AG20443 (cell line): ENCODE results near the gene MTX3.

Experiments
- DNase-seq: peaks from one replicate; pipeline ENCODE4 v3.0.0; 2012; ENCODE audit warnings: low spot score, mixed read lengths

The MTX3 gene

DNA sequence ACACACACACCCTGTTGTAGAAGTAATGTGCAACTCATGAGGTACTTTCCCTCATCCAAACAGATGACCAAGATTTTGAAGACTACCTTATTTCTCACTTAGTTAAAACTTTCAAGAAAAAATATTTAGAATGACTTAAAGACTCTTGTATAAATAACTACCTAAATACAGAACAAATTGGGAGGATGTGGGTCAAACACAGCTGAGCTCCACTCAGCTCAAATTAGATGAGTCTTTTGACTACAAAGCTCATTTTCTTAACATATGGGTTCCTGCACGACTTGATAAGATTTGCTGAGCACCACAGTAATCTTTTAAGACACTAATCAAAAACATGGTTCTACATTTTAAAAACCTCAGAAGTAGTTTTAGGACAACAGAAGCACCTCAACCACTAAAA, 8.9 kb downstream of the MTX3 start:
- no peak for DNase-seq

GRCh38 chr5:79976759-79977515, 14.1 kb downstream of the MTX3 start:
- DNase-seq, result no peak

GRCh38 chr5:79975422-79975821, 15.6 kb downstream of the MTX3 start:
- DNase-seq, result no peak

GRCh38 chr5:79974886-79975285, 16.2 kb downstream of the MTX3 start:
- peak; percentile 53 for DNase-seq

- no peak for DNase-seq
These were observed 17.1 kb downstream of the MTX3 start for GRCh38 chr5:79973996-79974395.

DNA sequence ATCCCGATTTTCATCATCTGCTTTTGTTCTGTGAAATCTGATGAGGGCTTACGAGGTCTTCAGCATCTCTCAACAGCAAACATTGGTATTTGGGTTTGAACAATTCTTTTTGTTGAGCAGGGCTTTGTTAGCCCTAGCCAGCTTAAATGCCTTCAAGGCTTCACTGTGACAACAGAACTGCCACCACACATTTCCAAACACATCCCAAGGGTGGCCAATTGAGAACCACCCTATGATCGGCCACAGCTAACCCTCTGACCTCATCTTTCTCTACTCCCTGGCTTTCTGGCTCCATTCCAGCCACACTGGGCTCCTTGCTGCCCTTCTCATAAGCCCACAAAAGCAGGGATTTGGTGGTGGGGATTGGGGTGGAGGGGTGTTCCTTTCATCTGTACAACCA, 17.6 kb downstream of the MTX3 start:
- peak; percentile 24 for DNase-seq

DNA sequence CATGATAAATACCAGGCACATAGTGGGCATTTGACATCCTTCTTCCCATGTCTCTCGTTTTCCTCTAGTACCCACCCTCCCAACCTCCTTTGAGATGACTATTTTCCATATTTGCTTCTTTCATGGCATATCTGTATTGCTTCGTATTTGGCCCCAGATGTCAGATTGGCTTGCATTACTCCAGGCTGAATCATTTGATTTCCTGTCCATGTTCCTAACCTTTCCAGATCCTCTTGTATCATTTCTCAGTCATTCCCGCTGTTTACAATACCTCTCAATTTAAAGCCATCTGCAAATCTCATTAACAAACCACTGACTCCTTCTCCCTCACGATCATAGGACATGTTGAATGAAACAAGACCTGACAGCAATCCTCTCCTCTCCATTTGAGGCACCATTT, 19.9 kb downstream of the MTX3 start:
- peak; percentile 39 for DNase-seq

DNA sequence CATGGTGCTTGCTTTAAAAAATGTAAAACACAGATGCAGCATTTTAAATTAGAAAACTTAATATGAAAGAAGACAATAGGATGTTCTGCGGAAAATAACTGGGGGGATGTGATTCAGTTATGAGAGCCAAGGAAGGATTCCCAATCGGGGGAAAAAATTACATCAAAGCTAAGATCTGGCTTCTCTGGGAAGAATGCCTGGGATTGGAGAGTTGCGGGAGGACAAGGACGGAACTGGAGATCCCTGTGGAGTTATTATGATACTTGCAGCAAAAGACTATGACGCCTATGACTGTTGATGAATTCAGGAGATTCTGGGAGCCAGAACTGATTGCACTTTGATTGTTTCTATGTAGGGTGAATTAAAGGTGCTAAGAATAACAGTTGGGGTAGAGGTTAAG, 24.6 kb downstream of the MTX3 start:
- DNase-seq, result no peak

GRCh38 chr5:79964136-79964535, 26.9 kb downstream of the MTX3 start:
- DNase-seq, result no peak

GRCh38 chr5:79963261-79964061, 27.6 kb downstream of the MTX3 start:
- DNase-seq, result no peak

- DNase-seq, result peak; percentile 49
These were observed 28.4 kb downstream of the MTX3 start for GRCh38 chr5:79962575-79963222.

DNA sequence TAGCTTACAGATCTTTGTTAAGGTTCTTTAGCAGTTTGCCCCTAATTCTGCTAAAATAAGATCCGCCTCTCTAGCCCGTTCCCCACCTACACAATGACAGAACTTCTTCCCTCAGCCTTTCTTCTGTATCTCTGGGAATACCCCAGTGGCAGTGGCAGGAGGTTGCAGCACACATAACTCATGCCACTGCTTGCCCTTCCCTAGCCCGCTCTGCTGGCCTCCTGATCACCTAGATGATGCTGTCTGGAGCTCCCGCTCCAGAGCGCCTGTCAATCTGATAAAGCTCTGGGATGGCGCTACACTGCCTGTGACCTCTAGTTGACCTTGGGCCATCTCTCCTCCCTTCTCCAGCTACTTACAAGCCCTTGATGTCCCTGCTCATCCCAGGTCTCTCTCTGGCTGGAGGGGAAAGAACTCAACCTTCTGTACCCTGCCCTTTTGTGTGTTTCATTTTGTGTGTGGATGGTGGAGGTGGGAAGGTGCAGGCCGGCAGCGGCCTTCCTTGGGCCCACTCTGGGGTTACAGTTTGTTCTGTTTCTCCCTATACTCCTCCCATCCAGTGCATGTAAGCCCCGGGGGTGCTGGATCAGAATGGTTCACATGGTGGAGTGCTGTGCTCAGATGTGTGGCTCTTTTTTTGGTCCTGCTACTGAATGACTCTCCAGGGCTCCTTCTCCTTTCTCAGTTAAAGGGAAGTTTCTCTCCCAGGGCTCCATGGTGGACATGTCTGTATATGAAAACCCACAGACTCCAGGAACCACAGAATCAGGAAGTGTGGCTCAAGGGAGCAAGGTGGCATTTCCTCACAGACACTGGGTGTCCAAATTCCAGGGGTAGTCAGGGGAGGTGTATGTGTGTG, 29.1 kb downstream of the MTX3 start:
- DNase-seq, result no peak

- DNase-seq, result no peak
These were observed 31.7 kb downstream of the MTX3 start for GRCh38 chr5:79959407-79959806.

DNA sequence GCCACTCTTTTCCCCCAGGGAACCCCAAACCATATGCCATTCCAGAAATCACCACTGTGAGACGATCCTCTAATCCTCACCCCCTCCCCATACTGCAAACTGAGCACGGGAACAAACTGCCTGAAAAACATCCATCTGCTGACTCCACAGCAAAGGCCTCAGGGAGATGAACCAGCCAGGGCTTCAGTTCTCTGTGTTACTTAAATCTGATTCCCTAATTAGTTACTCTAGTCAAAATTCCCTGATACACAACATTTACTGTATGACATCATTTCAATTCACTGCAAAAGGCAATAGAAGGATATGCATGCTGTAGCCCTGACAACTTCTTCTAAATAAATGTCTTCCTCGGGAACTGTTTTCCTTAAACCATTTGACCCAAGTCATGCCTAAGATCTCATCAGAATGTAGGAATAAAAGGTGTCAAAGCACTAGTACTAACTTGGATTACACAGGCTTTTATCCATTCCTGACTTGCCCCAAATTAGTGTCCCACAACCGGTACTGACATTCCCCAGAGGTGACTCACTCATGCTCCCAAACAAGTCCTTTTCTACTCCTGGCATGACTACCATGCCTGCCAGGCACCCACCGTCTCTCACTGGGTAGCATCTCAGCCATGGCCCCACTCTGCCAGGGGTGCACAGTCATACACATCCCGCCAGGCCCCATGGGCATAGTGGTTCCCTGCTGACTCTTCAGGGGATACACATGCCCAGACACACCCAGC, 35.0 kb downstream of the MTX3 start:
- peak; percentile 86 for DNase-seq

DNA sequence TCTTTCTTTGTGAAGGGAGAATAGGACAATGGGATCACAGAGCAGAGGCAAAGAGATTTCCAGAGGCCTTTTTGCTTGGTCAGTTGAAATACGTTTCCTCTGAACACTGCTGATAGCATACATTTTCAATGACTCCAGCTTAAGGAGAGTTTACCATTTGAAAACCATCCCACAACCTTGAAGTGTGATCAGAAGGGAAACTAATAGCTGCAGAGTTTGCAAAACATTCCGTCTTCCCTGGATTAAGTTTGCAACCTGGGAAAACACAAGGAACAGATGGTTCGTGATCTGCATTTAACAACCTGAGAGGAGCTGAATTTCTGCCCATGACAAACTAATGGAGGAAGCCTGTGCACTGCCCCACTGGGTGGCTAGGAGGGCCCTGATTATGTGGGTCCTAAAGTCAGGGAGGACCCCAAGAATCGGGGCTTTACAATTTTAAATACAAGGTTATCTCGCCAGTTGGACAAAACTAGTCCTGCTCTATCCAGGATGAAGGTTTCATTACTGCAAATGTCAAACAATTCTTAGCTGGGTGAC, 35.6 kb downstream of the MTX3 start:
- DNase-seq, result no peak

DNA sequence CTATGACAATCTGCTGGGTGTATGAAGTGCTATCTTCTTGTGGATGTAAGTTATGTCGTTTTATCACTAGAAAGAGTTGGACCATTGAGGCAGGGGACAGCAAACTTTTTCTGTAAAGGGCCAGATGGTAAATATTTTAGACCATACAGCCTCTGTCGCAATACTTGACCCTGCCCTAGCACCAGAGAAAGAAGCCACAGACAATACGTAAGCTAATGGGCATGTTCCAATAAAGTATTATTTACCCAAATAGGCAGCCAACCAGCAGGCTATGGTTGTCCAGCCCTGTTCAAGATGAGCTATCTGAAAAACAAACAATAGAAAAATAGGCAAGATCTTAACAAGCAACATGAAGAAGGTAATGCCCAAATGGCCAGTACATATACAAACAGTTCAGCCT, 36.4 kb downstream of the MTX3 start:
- peak; percentile 46 for DNase-seq

- DNase-seq, result no peak
These were observed 43.5 kb downstream of the MTX3 start for GRCh38 chr5:79947567-79947966.

- no peak for DNase-seq
These were observed 52.6 kb downstream of the MTX3 start for GRCh38 chr5:79938468-79938867.

DNA sequence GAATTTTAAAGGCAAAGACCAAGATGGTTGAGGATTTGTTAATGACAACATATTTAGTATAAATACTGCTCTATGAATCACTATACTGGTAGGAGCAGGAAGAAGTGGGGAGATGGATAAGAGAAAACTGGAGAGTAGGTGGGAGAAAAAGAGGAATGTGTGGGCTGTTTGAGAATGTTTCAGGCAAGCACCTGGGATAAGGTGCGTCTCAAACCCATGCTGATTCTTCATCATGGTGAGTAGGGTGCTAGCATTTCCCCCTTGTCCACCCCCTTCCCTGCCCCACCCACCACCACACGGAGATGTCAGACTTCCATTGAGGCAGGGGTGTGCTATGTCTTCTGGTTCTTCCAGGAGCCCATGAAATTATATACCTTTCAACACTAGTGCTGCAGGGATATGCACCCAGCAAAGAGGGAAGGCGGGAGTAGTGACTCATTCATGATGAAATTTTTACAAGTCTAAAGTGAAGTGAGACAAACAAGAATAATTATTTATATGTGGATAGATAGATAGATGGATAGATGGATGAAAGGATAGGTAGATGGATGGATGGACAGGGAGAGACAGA, 54.3 kb downstream of the MTX3 start:
- DNase-seq, result no peak

DNA sequence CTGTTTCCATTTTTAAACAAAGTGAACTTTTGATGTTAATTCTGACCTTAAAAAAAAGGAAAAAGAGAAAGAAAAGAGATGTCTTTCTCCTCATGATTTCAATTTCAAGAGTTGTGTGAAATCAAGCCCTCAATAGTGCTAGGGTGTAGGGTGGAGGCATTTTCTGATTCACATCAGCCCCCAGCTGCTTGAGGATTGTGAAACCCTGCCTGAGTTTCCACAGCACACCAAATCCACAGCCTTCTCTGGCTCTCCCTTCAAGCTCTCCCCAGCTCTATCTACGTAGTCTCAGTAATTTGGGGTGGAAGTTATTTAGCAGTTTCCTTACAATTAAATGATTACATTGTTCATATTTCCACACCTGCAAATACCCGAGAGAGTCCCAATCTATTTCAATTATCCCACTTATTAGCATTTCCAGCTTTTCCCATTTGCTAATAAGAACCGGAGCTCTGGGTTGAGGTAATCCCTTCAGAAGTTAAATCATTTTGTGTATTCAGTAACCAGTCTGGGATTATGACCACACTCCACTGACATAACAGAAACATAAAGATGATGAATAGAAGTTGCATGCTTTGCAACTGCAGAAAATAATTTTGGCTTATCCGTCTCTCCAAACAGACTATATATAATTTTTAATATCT, 54.9 kb downstream of the MTX3 start:
- DNase-seq, result peak; percentile 76
